MCF 10A (cell line): ENCODE data around the gene EIF4EBP2. TPM values are rescaled to one million over a fixed set of nuclear protein-coding genes. Genes with fewer than 3 reads are reported as not detected.

Source experiments
- BruUV-seq: library from RNA; stranded (reverse); fragments of 400-500 nt; replicated peaks from 2 replicates; lab custom pipeline; 2021; lab: Mats Ljungman, UMichigan
- CTCF ChIA-PET: fragments of 300-600 bp; sonication (Branson Sonifier 250); formaldehyde crosslinking; extraction: SDS; loops from one replicate; lab custom pipeline; 2021; ENCODE audit warnings: antibody characterized with exemption, inconsistent platforms; lab: Yijun Ruan, JAX
- POLR2A ChIA-PET: fragments of 300-600, 350-650 bp; sonication (Branson Sonifier 250); formaldehyde crosslinking; extraction: SDS; loops from one replicate; lab custom pipeline; 2020; ENCODE audit warnings: antibody characterized with exemption, inconsistent platforms; lab: Yijun Ruan, JAX
- DNase-seq: peaks from one replicate; pipeline ENCODE4 v3.0.0-alpha.2; 2018; ENCODE audit not compliant: unreplicated experiment
- H3K27ac Mint-ChIP-seq: one replicate; pipeline ENCODE4 v1.8.0; 2022; ENCODE audit warnings: mild to moderate bottlenecking, low read depth, mixed read lengths; ENCODE audit not compliant: unreplicated experiment
- H3K27me3 Mint-ChIP-seq: one replicate; pipeline ENCODE4 v1.8.0; 2022; ENCODE audit warnings: mixed read lengths; ENCODE audit not compliant: insufficient read depth, unreplicated experiment
- H3K36me3 Mint-ChIP-seq: one replicate; pipeline ENCODE4 v1.8.0; 2022; ENCODE audit warnings: mild to moderate bottlenecking, moderate library complexity, mixed read lengths; ENCODE audit not compliant: insufficient read depth, unreplicated experiment
- H3K4me1 Mint-ChIP-seq: one replicate; pipeline ENCODE4 v1.8.0; 2022; ENCODE audit warnings: mixed read lengths; ENCODE audit not compliant: insufficient read depth, unreplicated experiment
- H3K4me3 Mint-ChIP-seq: one replicate; pipeline ENCODE4 v1.8.0; 2022; ENCODE audit warnings: mild to moderate bottlenecking, moderate library complexity, mixed read lengths; ENCODE audit not compliant: unreplicated experiment
- H3K9me3 Mint-ChIP-seq: one replicate; pipeline ENCODE4 v1.8.0; 2022; ENCODE audit warnings: mixed read lengths; ENCODE audit not compliant: unreplicated experiment
- CTCF ChIP-seq: fragments of 200-600 bp; IDR thresholded peaks from one replicate; pipeline ENCODE4 v1.8.0; 2022; ENCODE audit warnings: antibody characterized with exemption, mild to moderate bottlenecking; ENCODE audit not compliant: unreplicated experiment
- intact Hi-C: fragments of 100-400 bp; cut with micrococcal nuclease; formaldehyde crosslinking; loops from 2 replicates; pipeline ENCODE4 v1.14.1; 2022
- total RNA-seq: library from RNA; stranded (reverse); gene quantifications from 2 replicates; pipeline ENCODE4 v1.2.3, GENCODE V29; 2022

Gene EIF4EBP2
- total RNA-seq, 1 experiment from 2014 or later, result 21.2 TPM

DNA sequence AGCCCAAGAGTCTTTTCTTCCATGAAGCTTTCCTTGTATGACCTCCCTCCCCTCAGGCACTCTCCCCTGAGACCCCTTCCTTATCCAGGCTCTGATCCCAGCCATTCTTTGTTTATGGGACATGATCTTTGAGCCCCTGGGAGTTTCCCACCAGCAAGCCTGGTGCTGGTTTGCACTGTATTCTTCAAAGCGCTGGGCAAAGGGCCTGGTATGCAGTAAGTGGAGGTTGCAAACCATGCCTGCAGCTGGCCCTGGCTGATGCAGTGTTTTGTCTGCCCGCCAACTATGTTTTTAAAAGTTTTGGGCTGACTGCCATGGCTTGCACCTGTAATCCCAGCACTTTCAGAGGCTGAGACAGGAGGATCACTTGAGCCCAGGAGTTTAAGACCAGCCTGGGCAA is 44.3 kb downstream of the EIF4EBP2 start:
- Mint-ChIP-seq H3K27me3 (no peaks in the 10 kb centered on the region), H3K4me3 (no peak overlapping the region), H3K9me3 (no peaks in the 10 kb centered on the region), H3K27ac (no peak overlapping the region), H3K36me3 (no peaks in the 10 kb centered on the region), H3K4me1 (no peaks in the 10 kb centered on the region)
- TF ChIP-seq CTCF, result no peak
- CTCF ChIA-PET, result interaction anchor here (0.6 to 1.2 kb wide), 3 partner anchors 16 to 102 kb away, joined by 3 to 5 read pairs (median 3); no protein-coding TSS in a partner anchor
- intact Hi-C loops, result no loop called here
- no peak for DNase-seq
- no TSS peak for BruUV-seq
- POLR2A ChIA-PET, result interaction anchor here (1.1 kb wide), 1 partner anchor 14 kb away, joined by 3 read pairs; no protein-coding TSS in a partner anchor

DNA sequence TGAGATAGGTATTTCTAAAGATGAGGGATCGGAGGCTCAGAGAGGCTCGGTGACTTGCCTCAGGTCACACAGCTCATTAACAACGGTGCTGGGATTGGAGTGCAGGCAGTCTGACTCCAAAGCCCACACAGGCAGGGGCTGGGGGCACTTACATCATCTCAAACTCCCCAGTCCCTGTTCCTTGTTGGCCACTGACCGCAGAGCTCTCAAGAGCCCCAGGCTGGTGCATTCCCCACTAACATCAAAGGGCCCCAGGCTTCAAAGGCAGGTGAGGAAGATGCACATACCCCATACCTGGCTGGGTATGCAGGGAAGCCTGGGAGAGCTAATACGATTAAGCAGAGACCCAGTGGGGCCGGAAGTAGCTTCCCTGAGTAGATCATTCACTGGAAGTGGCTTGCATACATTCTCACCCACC is 51.3 kb downstream of the EIF4EBP2 start:
- no peaks in the 10 kb centered on the region for H3K9me3 Mint-ChIP-seq
- no peaks in the 10 kb centered on the region for H3K36me3 Mint-ChIP-seq
- peaks cover 9% of the 10 kb centered on the region for H3K27me3 Mint-ChIP-seq
- DNase-seq, result no peak
- no TSS peak for BruUV-seq
- H3K27ac Mint-ChIP-seq, result no peak overlapping the region
- H3K4me3 Mint-ChIP-seq, result no peak overlapping the region
- CTCF ChIA-PET, result interaction anchor here (0.6 to 1.5 kb wide), 3 partner anchors 11 to 96 kb away, joined by 3 to 4 read pairs (median 3); no protein-coding TSS in a partner anchor
- POLR2A ChIA-PET, result interaction anchor here (1.0 kb wide), 1 partner anchor 12 kb away, joined by 3 read pairs; no protein-coding TSS in a partner anchor
- intact Hi-C loops, result no loop called here
- no peak for TF ChIP-seq CTCF
- H3K4me1 Mint-ChIP-seq, result no peaks in the 10 kb centered on the region

- no peak overlapping the region for H3K4me3 Mint-ChIP-seq
- H3K27me3 Mint-ChIP-seq, result peaks cover 12% of the 10 kb centered on the region
- intact Hi-C loops, result no loop called here
- ChIA-PET CTCF (interaction anchor here (0.7 to 1.1 kb wide), 3 partner anchors 81 to 339 kb away, joined by 3 to 4 read pairs (median 3); no protein-coding TSS in a partner anchor), POLR2A (interaction anchor here (1.2 kb wide), 1 partner anchor 51 kb away, joined by 4 read pairs; no protein-coding TSS in a partner anchor)
- H3K36me3 Mint-ChIP-seq, result no peaks in the 10 kb centered on the region
- no peaks in the 10 kb centered on the region for H3K9me3 Mint-ChIP-seq
- H3K27ac Mint-ChIP-seq, result no peak overlapping the region
- H3K4me1 Mint-ChIP-seq, result no peaks in the 10 kb centered on the region
- TF ChIP-seq CTCF, result no peak
- no TSS peak for BruUV-seq
- DNase-seq, result no peak
Measured at GRCh38 chr10:70456164-70456563, 52.2 kb downstream of the EIF4EBP2 start.

GRCh38 chr10:70457759-70458305 is 53.9 kb downstream of the EIF4EBP2 start:
- CTCF ChIA-PET, result interaction anchor here (0.5 to 0.8 kb wide), 3 partner anchors 101 to 397 kb away, joined by 3 to 4 read pairs (median 3); no protein-coding TSS in a partner anchor
- POLR2A ChIA-PET, result interaction anchor here (0.6 kb wide), 1 partner anchor 52 kb away, joined by 3 read pairs; no protein-coding TSS in a partner anchor
- TF ChIP-seq CTCF, result no peak
- intact Hi-C loops, result no loop called here
- Mint-ChIP-seq H3K36me3 (no peaks in the 10 kb centered on the region), H3K4me1 (peaks cover 12% of the 10 kb centered on the region), H3K27ac (no peak overlapping the region), H3K27me3 (peaks cover 12% of the 10 kb centered on the region), H3K9me3 (no peaks in the 10 kb centered on the region), H3K4me3 (no peak overlapping the region)
- no TSS peak for BruUV-seq
- no peak for DNase-seq
